HG02798 (cell line): Measurements from ENCODE around the gene MAP2K6.
"Not testable (repeated sequence)": the region's sequence is repeated elsewhere in the genome, so short reads cannot be mapped to it uniquely, and the experiment has no call there.

ENCODE experiments used
- ATAC-seq: cut with Tn5 transposase; IDR thresholded peaks from one replicate; pipeline ENCODE4 v1.9.1; 2021; ENCODE audit warnings: mild to moderate bottlenecking; ENCODE audit not compliant: unreplicated experiment, poor library complexity

The MAP2K6 gene

GRCh38 chr17:69451416-69452394, 37.2 kb downstream of the MAP2K6 start:
- peak; percentile 84 for ATAC-seq

- ATAC-seq, result no peak
Observed at GRCh38 chr17:69452664-69453260, 38.3 kb downstream of the MAP2K6 start.

- no peak for ATAC-seq
Observed at GRCh38 chr17:69454051-69454450, 39.6 kb downstream of the MAP2K6 start.

GRCh38 chr17:69455040-69455439, 40.5 kb downstream of the MAP2K6 start:
- no peak for ATAC-seq

- peak; percentile 55 for ATAC-seq
Observed at GRCh38 chr17:69457603-69458002, 43.1 kb downstream of the MAP2K6 start.

GRCh38 chr17:69460963-69461922, 46.7 kb downstream of the MAP2K6 start:
- no peak for ATAC-seq

GRCh38 chr17:69461951-69462369, 47.5 kb downstream of the MAP2K6 start:
- ATAC-seq, result no peak

- no peak for ATAC-seq
Observed at GRCh38 chr17:69462882-69463281, 48.4 kb downstream of the MAP2K6 start.

- ATAC-seq, result no peak
Observed at GRCh38 chr17:69466451-69466850, 52.0 kb downstream of the MAP2K6 start.

- ATAC-seq, result no peak
Observed at GRCh38 chr17:69466905-69467667, 52.6 kb downstream of the MAP2K6 start.

- no peak for ATAC-seq
Observed at GRCh38 chr17:69468207-69468606, 53.7 kb downstream of the MAP2K6 start.

- no peak for ATAC-seq
Observed at GRCh38 chr17:69470702-69471101, 56.2 kb downstream of the MAP2K6 start.

GRCh38 chr17:69471406-69471805, 56.9 kb downstream of the MAP2K6 start:
- ATAC-seq, result no peak

- ATAC-seq, result no peak
Observed at GRCh38 chr17:69473841-69474831, 59.6 kb downstream of the MAP2K6 start.

GRCh38 chr17:69477204-69477902, 62.9 kb downstream of the MAP2K6 start:
- ATAC-seq, result no peak

- ATAC-seq, result no peak
Observed at GRCh38 chr17:69477903-69478266, 63.4 kb downstream of the MAP2K6 start.

- no peak for ATAC-seq
Observed at GRCh38 chr17:69478916-69479315, 64.4 kb downstream of the MAP2K6 start.

- ATAC-seq, result not testable (repeated sequence)
Observed at GRCh38 chr17:69479756-69480155, 65.3 kb downstream of the MAP2K6 start.
